Measurements from ENCODE around the gene ZC3H10.

GRCh38 chr12:56122637-56123036 lies 4.6 kb downstream of the ZC3H10 start:
- no peak for TF ChIP-seq NR2C2 (CRISPR knock-in tag; IDR thresholded peaks at IDR 0.05)
- TF ChIP-seq TP53 (CRISPR knock-in tag; IDR thresholded peaks at IDR 0.05): no peak
- TF ChIP-seq FOXK1 (CRISPR knock-in tag; IDR thresholded peaks at IDR 0.05): no peak
- TF ChIP-seq CTCF (IDR thresholded peaks at IDR 0.05): no peak
- TF ChIP-seq USF1 (CRISPR knock-in tag; IDR thresholded peaks at IDR 0.05): no peak
- no peak for TF ChIP-seq EMX1 (CRISPR knock-in tag; IDR thresholded peaks at IDR 0.05)
- TF ChIP-seq JAZF1 (CRISPR knock-in tag; IDR thresholded peaks at IDR 0.05): no peak
- TF ChIP-seq NFE2L1 (CRISPR knock-in tag; IDR thresholded peaks at IDR 0.05): no peak
- TF ChIP-seq JUN (CRISPR knock-in tag; IDR thresholded peaks at IDR 0.05): no peak
- no peak for TF ChIP-seq ELF4 (CRISPR knock-in tag; IDR thresholded peaks at IDR 0.05; ENCODE audit: low read depth)
- TF ChIP-seq, protein P1, sequence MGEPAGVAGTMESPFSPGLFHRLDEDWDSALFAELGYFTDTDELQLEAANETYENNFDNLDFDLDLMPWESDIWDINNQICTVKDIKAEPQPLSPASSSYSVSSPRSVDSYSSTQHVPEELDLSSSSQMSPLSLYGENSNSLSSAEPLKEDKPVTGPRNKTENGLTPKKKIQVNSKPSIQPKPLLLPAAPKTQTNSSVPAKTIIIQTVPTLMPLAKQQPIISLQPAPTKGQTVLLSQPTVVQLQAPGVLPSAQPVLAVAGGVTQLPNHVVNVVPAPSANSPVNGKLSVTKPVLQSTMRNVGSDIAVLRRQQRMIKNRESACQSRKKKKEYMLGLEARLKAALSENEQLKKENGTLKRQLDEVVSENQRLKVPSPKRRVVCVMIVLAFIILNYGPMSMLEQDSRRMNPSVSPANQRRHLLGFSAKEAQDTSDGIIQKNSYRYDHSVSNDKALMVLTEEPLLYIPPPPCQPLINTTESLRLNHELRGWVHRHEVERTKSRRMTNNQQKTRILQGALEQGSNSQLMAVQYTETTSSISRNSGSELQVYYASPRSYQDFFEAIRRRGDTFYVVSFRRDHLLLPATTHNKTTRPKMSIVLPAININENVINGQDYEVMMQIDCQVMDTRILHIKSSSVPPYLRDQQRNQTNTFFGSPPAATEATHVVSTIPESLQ (CRISPR knock-in tag; IDR thresholded peaks at IDR 0.05): no peak
- TF ChIP-seq USF2 (CRISPR knock-in tag; IDR thresholded peaks at IDR 0.05): no peak
- TF ChIP-seq, protein P2, sequence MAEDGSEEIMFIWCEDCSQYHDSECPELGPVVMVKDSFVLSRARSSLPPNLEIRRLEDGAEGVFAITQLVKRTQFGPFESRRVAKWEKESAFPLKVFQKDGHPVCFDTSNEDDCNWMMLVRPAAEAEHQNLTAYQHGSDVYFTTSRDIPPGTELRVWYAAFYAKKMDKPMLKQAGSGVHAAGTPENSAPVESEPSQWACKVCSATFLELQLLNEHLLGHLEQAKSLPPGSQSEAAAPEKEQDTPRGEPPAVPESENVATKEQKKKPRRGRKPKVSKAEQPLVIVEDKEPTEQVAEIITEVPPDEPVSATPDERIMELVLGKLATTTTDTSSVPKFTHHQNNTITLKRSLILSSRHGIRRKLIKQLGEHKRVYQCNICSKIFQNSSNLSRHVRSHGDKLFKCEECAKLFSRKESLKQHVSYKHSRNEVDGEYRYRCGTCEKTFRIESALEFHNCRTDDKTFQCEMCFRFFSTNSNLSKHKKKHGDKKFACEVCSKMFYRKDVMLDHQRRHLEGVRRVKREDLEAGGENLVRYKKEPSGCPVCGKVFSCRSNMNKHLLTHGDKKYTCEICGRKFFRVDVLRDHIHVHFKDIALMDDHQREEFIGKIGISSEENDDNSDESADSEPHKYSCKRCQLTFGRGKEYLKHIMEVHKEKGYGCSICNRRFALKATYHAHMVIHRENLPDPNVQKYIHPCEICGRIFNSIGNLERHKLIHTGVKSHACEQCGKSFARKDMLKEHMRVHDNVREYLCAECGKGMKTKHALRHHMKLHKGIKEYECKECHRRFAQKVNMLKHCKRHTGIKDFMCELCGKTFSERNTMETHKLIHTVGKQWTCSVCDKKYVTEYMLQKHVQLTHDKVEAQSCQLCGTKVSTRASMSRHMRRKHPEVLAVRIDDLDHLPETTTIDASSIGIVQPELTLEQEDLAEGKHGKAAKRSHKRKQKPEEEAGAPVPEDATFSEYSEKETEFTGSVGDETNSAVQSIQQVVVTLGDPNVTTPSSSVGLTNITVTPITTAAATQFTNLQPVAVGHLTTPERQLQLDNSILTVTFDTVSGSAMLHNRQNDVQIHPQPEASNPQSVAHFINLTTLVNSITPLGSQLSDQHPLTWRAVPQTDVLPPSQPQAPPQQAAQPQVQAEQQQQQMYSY (CRISPR knock-in tag; IDR thresholded peaks at IDR 0.05): no peak

Data from WTC11 (cell line).